HG02610 (cell line): ENCODE results near the gene TMEM92.
"Not testable (repeated sequence)": the region's sequence is repeated elsewhere in the genome, so short reads cannot be mapped to it uniquely, and the experiment has no call there.

Experiments used
- ATAC-seq: cut with Tn5 transposase; IDR thresholded peaks from one replicate; pipeline ENCODE4 v1.9.1; 2021; ENCODE audit warnings: mild to moderate bottlenecking, moderate library complexity; ENCODE audit not compliant: unreplicated experiment

TMEM92 gene

DNA sequence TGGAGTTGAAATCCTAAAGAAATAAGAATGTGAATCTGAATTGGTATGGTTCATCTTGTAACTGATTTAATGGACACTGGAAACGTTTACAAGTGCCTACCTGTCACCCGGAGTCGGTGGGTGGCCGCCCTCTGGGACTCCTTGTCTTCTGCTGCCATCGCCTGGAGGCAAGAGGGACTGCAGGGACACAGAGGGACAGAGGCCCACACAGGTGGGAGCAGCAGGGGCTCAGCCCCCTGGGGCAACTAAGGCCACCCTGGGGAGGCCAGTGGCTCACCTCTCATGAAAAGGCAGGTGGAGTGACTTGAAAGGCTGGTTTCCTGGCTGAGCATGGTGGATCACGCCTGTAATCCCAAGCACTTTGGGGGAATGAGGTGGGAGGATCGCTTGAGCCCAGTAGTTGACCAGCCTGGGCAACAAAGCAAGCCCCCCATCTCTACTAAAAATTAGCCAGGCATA, 23.2 kb downstream of the TMEM92 start:
- ATAC-seq, result no peak

DNA sequence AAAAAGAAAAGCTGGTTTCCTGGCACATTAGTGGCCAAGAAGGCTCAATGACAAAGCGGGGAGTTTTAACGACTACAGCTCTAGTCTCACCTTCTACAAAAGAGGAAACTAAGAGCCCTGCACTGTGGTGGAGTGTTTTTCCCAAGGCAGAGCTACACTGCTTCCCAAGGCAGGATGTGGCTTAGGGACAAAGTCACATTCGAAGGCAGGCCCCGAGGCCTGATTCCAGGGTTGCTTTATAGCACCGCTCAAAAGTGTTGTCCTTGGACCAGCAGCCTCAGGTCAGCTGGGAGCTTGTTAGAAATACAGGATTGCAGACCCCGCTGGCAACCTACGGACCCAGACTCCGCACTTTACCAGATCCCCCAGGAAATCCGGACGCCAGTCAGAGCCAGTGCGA, 23.8 kb downstream of the TMEM92 start:
- ATAC-seq, result no peak

DNA sequence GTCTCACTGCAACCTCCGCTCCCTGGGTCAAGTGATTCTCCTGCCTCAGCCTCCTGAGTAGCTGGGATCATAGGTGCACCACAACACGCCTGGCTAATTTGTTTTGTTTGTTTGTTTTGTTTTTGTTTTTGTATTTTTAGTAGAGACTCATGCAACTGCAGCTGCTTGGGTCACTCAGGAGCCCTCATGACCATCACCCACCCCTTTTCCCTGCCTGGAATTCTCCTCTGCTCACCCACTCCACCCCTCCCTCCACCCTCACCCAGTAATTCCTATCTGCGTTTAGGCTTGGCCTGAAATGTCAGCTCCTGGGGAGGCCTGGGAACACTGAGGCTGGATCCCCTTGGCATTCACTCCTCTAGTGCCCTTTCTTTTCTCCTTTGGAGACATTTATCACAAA, 25.5 kb downstream of the TMEM92 start:
- no peak for ATAC-seq

DNA sequence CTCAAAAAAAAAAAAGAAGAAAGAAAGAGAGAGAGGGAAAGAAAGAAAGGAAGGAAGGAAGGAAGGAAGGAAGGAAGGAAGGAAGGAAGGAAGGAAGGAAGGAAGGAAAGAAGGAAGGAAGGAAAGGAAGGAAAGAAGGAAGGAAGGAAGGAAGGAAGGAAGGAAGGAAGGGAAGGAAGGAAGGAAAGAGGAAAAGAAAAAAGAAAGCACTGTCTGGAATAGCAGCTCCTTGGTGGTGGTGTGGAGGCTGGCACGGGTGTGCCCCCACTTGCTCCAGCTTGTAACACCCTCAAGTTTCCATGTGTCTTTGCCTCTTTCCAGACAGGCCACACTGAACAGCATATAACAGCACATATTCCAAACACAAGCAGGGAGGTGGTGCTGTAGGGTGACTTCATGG, 26.6 kb downstream of the TMEM92 start:
- ATAC-seq, result not testable (repeated sequence)

DNA sequence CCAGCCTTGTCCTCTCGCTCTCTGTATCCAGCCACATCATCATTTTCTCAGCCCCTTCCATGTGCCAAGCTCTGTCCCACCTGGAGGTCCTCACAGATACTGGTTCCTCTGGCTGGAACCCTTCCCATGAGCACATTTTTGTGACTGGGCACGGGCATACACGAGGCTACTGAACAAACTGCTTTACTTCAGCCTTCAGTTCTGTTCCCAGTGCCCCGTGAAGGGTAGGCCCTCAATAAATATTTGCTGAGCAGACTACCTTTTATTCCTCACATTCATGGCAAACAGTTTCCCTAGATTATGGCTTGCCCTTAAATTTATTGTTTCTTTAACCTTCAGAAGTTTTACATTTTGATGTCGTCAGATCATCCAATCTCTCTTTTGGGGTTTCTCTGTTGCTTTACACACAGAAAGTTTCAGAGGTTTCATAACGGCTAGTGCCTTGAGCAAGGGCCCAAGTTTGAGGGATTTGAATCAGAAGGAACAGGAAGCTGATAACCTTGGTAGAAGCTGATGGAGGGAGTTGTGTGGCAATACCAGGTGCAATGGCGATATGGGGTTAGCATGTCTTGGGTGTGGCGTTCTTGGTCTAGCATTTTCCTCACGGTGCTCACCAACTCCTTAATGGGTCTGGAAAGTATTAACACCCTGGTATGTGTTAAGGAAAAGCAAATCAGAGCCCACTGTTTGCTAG, 27.8 kb downstream of the TMEM92 start:
- no peak for ATAC-seq

DNA sequence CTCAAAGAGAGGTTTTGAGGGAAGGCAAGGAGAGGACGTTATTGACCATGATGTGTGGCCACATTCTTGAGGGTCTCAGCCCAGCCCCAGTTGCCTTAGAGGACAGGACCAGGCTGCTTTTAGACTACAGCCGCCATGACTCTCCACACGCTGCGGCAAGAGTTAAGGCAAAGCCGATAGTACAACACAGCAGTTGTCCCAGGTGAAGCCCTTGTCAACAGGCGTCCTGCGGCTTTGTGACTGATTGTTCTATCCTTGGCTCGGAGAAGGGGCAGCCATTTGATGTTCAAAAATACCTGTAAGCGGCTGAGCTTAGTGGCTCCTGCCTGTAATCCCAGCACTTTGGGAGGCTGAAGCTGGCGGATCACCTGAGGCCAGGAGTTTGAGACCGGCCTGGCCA, 28.8 kb downstream of the TMEM92 start:
- ATAC-seq, result no peak

DNA sequence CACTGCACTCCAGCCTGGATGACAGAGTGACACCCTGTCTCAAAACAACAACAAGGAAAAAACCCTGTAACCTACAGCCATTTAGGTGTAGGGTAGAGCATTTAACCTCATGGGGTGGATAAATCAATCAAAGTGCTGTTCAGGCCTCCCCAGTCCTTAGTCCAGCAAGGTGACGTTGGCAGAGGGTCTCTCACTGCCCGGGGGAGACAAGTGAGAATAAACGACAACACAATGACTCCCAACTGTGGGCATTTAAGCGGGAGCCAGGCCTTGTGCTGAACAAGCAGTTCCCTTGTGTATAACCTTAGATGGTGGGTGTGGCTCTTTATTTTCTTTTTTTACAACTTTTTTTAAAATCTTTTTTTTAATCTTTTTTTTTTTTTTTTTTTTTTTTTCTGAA, 29.3 kb downstream of the TMEM92 start:
- ATAC-seq, result no peak

DNA sequence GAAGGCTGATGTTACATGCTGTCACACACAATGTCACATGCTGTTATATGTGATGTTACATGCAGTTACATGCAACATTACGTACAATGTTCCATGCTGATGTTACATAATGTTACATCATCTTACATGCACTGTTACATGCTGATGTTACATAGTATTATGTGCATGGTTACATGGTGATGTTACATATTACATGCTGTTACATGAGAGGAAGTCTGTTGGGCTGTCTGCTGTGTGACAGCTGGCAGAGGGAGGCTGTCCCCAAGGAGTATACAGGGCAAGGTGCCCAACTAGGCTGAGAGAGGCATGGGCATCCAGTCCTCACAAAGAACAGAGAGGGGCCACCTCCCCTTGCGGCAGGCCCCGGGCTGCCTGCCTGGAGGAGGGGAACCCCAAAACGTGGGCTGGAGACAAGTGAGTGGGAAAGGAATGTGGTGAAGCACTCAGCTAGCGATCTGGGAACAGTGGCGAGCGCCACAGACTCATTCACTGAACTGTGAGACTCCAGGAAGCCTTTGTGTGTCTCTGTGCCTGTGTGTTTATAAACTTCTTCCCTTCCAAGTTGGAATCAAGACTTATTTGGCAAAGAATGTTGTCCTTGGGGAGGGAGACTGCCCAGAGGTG, 30.6 kb downstream of the TMEM92 start:
- no peak for ATAC-seq

DNA sequence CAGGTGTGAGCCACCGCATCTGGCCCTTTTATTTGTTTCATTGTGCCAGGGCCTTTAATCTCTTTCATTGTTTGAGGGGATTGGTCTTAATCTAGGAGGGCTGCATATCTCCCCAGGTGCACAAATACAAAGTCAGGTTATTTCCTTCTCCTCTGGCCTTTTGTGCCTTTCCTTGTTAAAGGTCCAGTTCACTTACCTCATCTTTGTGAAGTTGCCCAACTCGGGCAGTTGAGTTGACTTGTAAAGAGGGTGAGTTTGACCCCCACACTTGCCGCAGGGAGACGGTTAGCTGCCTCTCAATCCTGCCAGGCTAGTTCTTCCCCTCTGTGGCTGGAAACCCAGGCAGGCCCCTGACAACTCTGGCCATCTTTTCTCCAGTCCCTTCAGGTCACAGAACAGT, 33.4 kb downstream of the TMEM92 start:
- ATAC-seq, result no peak

DNA sequence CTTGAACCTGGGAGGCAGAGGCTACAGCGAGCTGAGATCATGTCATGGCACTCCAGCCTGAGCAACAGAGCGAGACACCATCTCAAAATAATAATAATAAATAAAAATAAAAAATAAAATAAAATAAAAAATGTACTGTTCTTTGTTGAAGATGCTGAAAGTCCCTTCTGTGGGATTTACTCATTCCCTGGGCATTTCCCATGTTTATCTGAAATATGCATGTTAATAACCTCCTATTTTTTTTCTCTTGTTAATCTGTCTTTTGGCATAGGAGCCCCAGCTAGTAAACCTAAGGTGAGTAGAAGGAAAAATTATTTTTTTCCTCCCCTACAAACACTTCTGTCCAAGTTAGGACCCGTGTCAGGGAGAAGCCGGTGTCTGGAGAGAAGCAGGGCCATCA, 34.4 kb downstream of the TMEM92 start:
- no peak for ATAC-seq

DNA sequence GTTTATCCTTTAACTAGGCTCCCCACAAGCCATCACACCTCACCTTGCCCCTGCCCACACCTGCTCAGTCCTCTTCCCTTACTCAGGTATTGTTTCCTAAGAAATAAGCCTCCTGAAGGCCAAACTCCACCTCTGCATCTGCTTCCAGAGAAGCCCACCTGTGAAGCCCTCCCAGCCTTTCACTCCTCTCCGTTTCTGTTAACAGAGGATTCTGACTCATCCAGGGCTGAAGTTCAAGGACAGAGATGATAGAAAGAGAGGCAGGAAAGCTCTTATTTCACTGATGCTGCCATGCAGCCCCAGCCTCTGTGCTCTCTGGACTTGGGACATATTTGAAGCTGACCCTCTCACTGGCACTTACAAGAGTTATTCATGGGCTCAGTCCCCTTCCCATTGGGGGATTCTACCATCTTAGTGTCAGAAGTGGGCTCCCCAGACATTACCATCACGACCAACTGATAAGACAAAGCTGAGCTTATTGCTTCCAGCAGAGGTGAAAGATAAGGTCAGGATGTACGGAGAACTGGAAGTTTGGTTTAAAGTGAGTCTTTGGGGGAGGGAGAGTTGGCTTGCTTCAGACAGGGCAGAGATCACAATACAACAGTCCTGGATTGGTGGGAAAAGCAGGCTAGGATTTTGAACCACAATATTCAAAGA, 36.3 kb downstream of the TMEM92 start:
- ATAC-seq, result no peak

DNA sequence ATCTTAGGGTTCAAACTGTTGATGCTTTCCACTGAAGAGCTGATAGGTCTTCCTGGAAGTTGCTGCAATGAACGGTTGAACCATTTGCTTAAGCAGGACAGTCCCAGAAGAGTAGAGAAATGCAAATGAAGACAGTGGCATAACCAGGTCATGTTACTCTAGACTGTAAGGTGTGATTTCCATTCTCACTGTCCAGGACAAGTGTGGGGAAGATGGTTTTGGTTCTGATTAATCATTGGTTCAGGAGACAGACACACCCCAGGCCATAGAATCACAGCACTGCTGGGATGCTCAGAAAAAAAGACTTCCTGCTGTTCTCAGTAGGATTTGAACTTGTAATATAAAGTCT, 36.8 kb downstream of the TMEM92 start:
- ATAC-seq, result peak; percentile 61

DNA sequence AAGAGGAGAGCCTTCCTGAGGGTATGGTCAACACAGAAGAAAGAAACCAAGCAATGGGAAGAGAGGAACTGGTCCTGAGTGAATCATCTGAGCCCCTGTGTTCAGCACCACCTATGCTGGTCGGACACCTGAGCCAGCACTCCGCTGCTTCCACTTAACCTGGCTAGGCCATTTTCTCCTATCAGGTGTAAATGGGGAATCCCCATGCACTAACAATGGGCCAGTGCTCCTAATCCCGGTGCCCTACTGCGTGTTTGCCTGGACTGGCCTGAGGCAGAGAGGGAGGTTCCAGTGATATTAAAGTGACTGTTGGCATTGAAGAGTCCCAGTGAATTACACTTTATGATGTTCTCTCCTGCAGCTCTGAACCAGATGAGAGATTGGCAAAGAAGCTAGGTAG, 37.2 kb downstream of the TMEM92 start:
- peak; percentile 9 for ATAC-seq

DNA sequence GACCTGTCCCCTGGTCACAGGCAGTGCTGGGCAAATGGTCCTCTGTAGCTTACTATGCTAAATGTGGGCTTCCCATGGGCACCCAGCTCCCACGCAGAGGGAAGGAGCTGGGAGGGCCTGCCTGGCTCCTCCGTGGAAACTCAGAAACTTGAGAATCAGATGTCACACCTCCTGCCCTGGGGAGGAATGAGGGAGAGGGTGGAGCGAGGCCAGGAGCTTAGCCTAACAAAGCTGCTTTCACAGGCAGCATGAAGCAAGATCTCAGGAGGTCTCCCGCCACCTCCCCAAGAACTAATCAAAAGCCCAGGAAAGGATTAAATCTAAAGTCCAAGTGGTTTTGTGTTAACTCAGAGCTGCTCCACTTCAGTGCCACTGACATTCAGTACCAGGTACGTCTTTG, 38.0 kb downstream of the TMEM92 start:
- no peak for ATAC-seq

DNA sequence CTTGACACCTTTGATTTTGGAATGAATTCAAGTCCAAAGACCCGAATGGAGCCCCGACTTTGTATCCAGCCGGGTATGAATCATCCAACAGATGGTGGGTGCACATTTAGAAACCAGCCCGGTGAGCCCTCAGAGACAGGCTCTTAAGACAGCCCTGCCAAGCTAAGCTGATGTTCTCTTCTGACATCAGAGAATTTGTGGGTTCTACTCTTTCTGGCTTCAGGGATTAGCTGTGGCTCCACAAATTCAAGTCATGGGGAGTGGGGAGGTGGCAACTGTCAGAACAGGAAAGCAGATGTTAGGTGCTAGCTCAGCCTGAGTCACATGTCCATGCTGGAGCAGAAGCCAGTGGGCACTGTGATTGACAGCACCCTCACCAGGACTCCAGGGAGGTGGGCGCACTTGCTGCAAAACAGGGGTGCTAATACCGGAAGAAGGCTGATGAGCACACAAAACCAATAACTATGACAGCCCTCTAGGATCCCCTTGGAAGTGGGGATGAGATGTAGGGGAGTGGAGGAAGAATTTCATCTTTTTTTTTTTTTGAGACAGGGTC, 40.3 kb downstream of the TMEM92 start:
- no peak for ATAC-seq

DNA sequence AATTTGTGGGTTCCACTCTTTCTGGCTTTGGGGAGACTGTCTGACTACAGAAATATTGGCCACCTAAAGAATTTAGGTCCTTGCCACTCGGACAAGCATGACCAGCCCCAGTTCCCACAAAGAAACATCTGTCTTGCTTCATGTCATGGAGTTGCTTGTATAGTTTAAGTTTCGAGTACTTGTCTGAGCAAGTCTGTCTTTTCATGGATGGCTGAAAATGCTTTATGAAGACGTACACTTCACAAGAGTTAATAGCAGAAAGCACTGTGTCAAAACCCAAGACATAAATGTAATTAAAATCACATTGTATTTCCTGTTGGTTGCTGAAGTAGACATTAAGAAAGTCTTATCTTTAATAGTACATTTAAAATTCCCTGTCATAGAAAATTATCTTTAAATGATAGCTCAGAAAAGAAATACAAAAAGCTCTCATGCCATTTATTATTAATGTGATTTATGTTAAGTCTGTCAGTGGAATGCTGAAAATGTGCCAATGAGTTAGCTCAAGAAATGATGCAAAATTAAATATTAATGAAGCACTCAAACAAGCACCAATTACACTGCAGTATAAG, 41.8 kb downstream of the TMEM92 start:
- ATAC-seq, result no peak

DNA sequence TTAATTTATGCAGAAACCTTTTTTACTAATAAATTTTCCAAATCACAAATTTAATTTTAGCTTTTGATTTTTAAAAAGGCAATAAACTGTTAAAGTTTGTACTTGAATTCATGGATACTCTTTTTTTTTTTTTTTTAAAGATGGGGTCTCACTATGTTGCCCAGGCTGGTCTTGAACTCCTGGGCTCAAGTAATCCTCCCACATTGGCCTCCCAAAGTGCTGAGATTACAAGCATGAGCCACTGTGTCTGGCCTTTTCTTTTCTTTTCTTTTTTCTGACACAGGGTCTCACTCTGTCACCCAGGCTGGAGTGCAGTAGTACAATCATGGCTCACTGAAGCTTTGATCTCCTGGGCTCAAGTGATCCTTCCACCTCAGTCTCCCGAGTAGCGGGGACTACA, 42.4 kb downstream of the TMEM92 start:
- ATAC-seq, result not testable (repeated sequence)

DNA sequence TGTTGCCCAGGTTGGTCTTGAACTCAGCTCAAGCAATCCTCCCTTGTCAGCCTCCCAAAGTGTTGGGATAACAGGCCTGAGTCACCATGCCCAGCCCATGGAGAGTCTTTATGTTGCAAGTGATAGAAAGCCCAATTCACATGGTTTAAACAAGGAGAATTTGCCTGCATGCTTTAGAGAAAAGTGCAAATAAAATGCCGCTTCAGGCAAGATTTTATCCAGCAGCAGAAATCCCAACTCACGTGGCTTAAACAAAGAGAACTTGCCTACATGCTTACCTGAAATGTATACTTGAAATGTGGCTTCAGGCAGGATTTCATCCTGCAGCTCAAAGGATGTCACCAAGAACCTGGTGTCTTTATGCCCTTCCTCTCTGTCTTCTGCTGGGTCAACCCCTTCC, 42.9 kb downstream of the TMEM92 start:
- no peak for ATAC-seq

DNA sequence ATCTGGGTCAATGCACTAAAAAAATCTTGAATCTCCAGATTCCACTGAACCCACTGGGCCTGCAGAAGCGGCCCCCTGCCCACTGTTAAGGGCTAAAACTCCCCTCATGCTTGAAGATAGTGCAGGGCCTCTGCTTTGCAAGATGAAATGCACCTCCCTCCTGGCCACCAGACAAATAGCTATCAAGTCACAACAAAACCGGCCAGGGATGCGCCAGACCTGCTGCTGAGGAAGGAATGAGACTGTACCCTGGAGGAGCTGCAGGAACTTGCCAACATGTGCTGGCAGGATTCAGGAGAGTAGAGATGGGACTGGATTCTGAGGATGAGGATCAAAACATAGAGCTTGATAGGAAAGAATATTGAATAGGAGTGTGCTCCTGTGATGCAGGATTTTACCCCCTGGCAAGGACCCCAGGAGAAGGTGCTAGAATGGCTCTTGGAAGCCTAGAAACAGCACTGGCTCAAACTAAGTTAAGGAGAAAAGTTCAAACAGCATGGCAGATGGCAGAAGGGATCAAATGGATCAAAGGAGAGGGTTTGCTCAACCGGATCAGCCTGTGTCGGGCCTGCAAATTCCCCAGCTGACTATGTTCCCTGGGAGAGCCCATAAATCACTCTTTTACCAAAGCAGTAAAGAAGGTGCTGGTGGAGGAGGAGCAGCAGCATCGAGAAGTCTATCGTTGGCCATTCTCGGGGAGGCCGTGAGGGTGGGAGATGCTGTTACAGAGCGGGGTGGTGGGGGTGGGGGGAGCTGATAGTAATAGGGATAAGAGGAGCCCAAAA, 44.4 kb downstream of the TMEM92 start:
- no peak for ATAC-seq

DNA sequence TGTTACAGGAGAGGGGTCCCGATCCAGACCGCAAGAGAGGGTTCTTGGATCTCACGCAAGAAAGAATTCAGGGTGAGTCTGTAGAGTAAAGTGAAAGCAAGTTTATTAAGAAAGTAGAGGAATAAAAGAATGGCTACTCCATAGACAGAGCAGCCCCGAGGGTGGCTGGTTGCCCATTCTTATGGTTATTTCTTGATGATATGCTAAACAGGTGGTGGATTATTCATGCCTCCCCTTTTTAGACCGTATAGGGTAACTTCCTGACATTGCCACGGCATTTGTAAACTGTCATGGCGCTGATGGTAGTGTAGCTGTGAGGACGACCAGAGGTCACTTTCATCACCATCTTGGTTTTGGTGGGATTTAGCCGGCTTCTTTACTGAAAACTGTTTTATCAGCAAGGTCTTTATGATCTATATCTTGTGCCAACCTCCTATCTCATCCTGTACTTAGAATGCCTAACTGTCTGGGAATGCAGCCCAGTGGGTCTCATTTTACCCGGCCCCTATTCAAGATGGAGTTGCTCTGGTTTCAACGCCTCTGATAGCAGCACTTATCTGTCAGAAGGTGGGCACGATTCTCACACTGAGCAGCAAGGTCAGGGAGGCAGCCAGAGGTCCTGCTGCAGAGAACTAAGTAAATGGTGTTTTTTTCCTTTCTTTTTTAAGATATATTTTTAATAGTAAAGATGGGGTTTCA, 45.2 kb downstream of the TMEM92 start:
- ATAC-seq, result no peak
